H9 (cell line): Measurements from ENCODE around the gene IST1. TPM values are rescaled to one million over a fixed set of nuclear protein-coding genes. Genes with fewer than 3 reads are reported as not detected.

Source experiments
- DNase-seq: peaks from one replicate; pipeline ENCODE4 v3.0.0-alpha.2; 2017
- H2AFZ ChIP-seq: one replicate; pipeline ENCODE4 v1.6.1; 2013; ENCODE audit warnings: mild to moderate bottlenecking, low read length, control low read depth, moderate library complexity
- H2AK5ac ChIP-seq: 2 replicates; pipeline ENCODE4 v1.6.1; 2013; ENCODE audit warnings: low read length, control low read depth, mixed read lengths; ENCODE audit not compliant: insufficient read length
- H2BK120ac ChIP-seq: one replicate; pipeline ENCODE4 v1.6.1; 2013; ENCODE audit warnings: low read depth, mild to moderate bottlenecking, low read length, control low read depth, inconsistent platforms; ENCODE audit not compliant: poor library complexity, severe bottlenecking
- H2BK12ac ChIP-seq: 2 replicates; pipeline ENCODE4 v1.6.1; 2013; ENCODE audit warnings: low read length, control low read depth, mixed read lengths, low read depth; ENCODE audit not compliant: insufficient read length
- H2BK15ac ChIP-seq: 2 replicates; pipeline ENCODE4 v1.6.1; 2013; ENCODE audit warnings: low read depth, low read length, control low read depth
- H2BK20ac ChIP-seq: one replicate; pipeline ENCODE4 v1.6.1; 2013; ENCODE audit warnings: low read depth, mild to moderate bottlenecking, low read length, control low read depth, inconsistent platforms; ENCODE audit not compliant: poor library complexity, severe bottlenecking
- H2BK5ac ChIP-seq: 2 replicates; pipeline ENCODE4 v1.6.1; 2013; ENCODE audit warnings: low read length, control low read depth, mixed read lengths; ENCODE audit not compliant: insufficient read length
- H3K14ac ChIP-seq: 2 replicates; pipeline ENCODE4 v1.6.1; 2013; ENCODE audit warnings: low read length, control low read depth; ENCODE audit not compliant: insufficient read depth
- H3K18ac ChIP-seq: 2 replicates; pipeline ENCODE4 v1.6.1; 2013; ENCODE audit warnings: low read depth, mild to moderate bottlenecking, mixed read lengths, low read length, control low read depth; ENCODE audit not compliant: insufficient read length
- H3K23ac ChIP-seq: 2 replicates; pipeline ENCODE4 v1.6.1; 2013; ENCODE audit warnings: low read length, control low read depth, mixed read lengths, low read depth; ENCODE audit not compliant: insufficient read length
- H3K23me2 ChIP-seq: 2 replicates; pipeline ENCODE4 v1.6.1; 2013; ENCODE audit warnings: low read depth, mild to moderate bottlenecking, mixed read lengths, low read length, control low read depth; ENCODE audit not compliant: insufficient read length, poor library complexity, severe bottlenecking
- H3K27ac ChIP-seq: 2 replicates; pipeline ENCODE4 v1.5.1; 2013; ENCODE audit warnings: low read length, control low read depth, mixed read lengths, low read depth; ENCODE audit not compliant: insufficient read length
- H3K27me3 ChIP-seq: 2 replicates; pipeline ENCODE4 v1.6.1; 2013; ENCODE audit warnings: low read length, control low read depth, inconsistent platforms; ENCODE audit not compliant: insufficient read depth
- H3K4ac ChIP-seq: 2 replicates; pipeline ENCODE4 v1.6.1; 2013; ENCODE audit warnings: low read depth, mild to moderate bottlenecking, control low read depth, inconsistent platforms, low read length, moderate library complexity
- H3K4me1 ChIP-seq: 2 replicates; pipeline ENCODE4 v1.6.1; 2013; ENCODE audit warnings: low read length, control low read depth, inconsistent platforms; ENCODE audit not compliant: insufficient read depth
- H3K4me2 ChIP-seq: 2 replicates; pipeline ENCODE4 v1.6.1; 2013; ENCODE audit warnings: low read length, control low read depth, mixed read lengths; ENCODE audit not compliant: insufficient read length, insufficient read depth
- H3K56ac ChIP-seq: 2 replicates; pipeline ENCODE4 v1.6.1; 2013; ENCODE audit warnings: low read depth, mild to moderate bottlenecking, mixed read lengths, low read length, control low read depth; ENCODE audit not compliant: insufficient read length
- H3K79me1 ChIP-seq: 2 replicates; pipeline ENCODE4 v1.6.1; 2013; ENCODE audit warnings: low read depth, mild to moderate bottlenecking, moderate library complexity, low read length, control low read depth, inconsistent platforms; ENCODE audit not compliant: insufficient read depth, poor library complexity, severe bottlenecking
- H3K79me2 ChIP-seq: 2 replicates; pipeline ENCODE4 v1.6.1; 2013; ENCODE audit warnings: low read length, control low read depth, inconsistent platforms; ENCODE audit not compliant: insufficient read depth
- H3K9ac ChIP-seq: 2 replicates; pipeline ENCODE4 v1.6.1; 2013; ENCODE audit warnings: low read length, control low read depth, mixed read lengths; ENCODE audit not compliant: insufficient read length; ENCODE audit errors: extremely low read depth
- H3K9me3 ChIP-seq: one replicate; pipeline ENCODE4 v1.6.1; 2013; ENCODE audit warnings: low read depth, low read length, inconsistent platforms; ENCODE audit not compliant: control insufficient read depth
- H3T11ph ChIP-seq: one replicate; pipeline ENCODE4 v1.6.1; 2013; ENCODE audit warnings: mild to moderate bottlenecking, low read length, control low read depth, inconsistent platforms
- H4K20me1 ChIP-seq: one replicate; pipeline ENCODE4 v1.6.1; 2013; ENCODE audit not compliant: control insufficient read depth, insufficient read length, insufficient read depth
- H4K5ac ChIP-seq: 2 replicates; pipeline ENCODE4 v1.6.1; 2013; ENCODE audit warnings: low read depth, mild to moderate bottlenecking, mixed read lengths, low read length, control low read depth; ENCODE audit not compliant: insufficient read length
- H4K8ac ChIP-seq: replicated peaks from 2 replicates; pipeline ENCODE4 v1.6.1; 2013; ENCODE audit warnings: low read length, control low read depth, mixed read lengths, low read depth; ENCODE audit not compliant: insufficient read length
- H4K91ac ChIP-seq: 2 replicates; pipeline ENCODE4 v1.6.1; 2013; ENCODE audit warnings: low read depth, mild to moderate bottlenecking, moderate library complexity, mixed read lengths, low read length, control low read depth; ENCODE audit not compliant: insufficient read length
- H3K27ac Mint-ChIP-seq, 3 experiments: 2 replicates in 2 of 3; 3 replicates in 1 of 3; pipeline ENCODE4 v1.8.0; 2020 to 2021; ENCODE audit warnings: mixed read lengths in 3 of 3, mild to moderate bottlenecking in 1 of 3, moderate library complexity in 1 of 3
- H3K27me3 Mint-ChIP-seq: 2 replicates; pipeline ENCODE4 v1.8.0; 2021; ENCODE audit warnings: low read depth, mild to moderate bottlenecking, moderate library complexity, mixed read lengths
- H3K36me3 Mint-ChIP-seq, 3 experiments: 2 replicates in 2 of 3; 3 replicates in 1 of 3; pipeline ENCODE4 v1.8.0; 2020 to 2021; ENCODE audit warnings: low read depth in 3 of 3, mixed read lengths in 3 of 3; ENCODE audit not compliant: insufficient read depth in 1 of 3
- H3K4me1 Mint-ChIP-seq, 2 experiments: 2 replicates each; pipeline ENCODE4 v1.8.0; 2020; ENCODE audit warnings: mixed read lengths in 2 of 2
- H3K4me3 Mint-ChIP-seq, 2 experiments: 2 replicates in 1 of 2; 3 replicates in 1 of 2; pipeline ENCODE4 v1.8.0; 2020 to 2021; ENCODE audit warnings: mild to moderate bottlenecking in 2 of 2, mixed read lengths in 2 of 2, moderate library complexity in 1 of 2
- H3K9me3 Mint-ChIP-seq, 2 experiments: 2 replicates in 1 of 2; 3 replicates in 1 of 2; pipeline ENCODE4 v1.8.0; 2020; ENCODE audit warnings: mild to moderate bottlenecking in 2 of 2, mixed read lengths in 2 of 2, moderate library complexity in 1 of 2
- CTCF ChIP-seq: fragments of 200-600 bp; sonication (generic); conservative IDR thresholded peaks from 3 replicates; pipeline ENCODE4 v1.8.0; 2021; ENCODE audit warnings: antibody characterized with exemption, mild to moderate bottlenecking
- WGBS: extraction: QIAGEN DNeasy Blood & Tissue Kit; methylation state at CpG from one replicate; pipeline ENCODE4 v1.1.7; 2013; ENCODE audit warnings: missing lambda C conversion rate, low lambda C conversion rate, mixed read lengths; ENCODE audit not compliant: insufficient read length; ENCODE audit errors: extremely low coverage; 5-methylcytosine and 5-hydroxymethylcytosine counted together
- total RNA-seq: library from RNA; stranded (reverse); gene quantifications from 2 replicates; pipeline ENCODE4 v1.2.1, GENCODE V29; 2021

IST1 gene
- total RNA-seq, 1 experiment from 2014 or later, result 263 TPM

GRCh38 chr16:71869089-71869488, 26.2 kb upstream of the IST1 start:
- Histone ChIP-seq H2BK12ac (no peak overlapping the region), H3K23me2 (no peaks in the 10 kb centered on the region), H3K4me2 (no peak overlapping the region), H3T11ph (no peak overlapping the region), H3K27ac (no peak overlapping the region), H4K91ac (no peak overlapping the region), H4K5ac (no peak overlapping the region), H3K79me1 (no peaks in the 10 kb centered on the region), H2AFZ (no peak overlapping the region), H3K79me2 (no peaks in the 10 kb centered on the region), H2BK15ac (no peak overlapping the region), H4K8ac (no peak overlapping the region), H2BK120ac (no peak overlapping the region), H4K20me1 (no peaks in the 10 kb centered on the region), H3K56ac (no peak overlapping the region), H2BK20ac (no peak overlapping the region), H2BK5ac (no peak overlapping the region), H3K9me3 (no peaks in the 10 kb centered on the region), H3K23ac (no peak overlapping the region), H3K9ac (no peak overlapping the region), H3K18ac (no peak overlapping the region), H3K4ac (no peak overlapping the region), H2AK5ac (no peak overlapping the region), H3K14ac (no peak overlapping the region), H3K4me1 (no peaks in the 10 kb centered on the region), H3K27me3 (no peaks in the 10 kb centered on the region)
- no peaks in the 10 kb centered on the region for H3K27me3 Mint-ChIP-seq
- H3K4me3 Mint-ChIP-seq, result no peak overlapping the region
- no peak for TF ChIP-seq CTCF
- no peaks in the 10 kb centered on the region for H3K9me3 Mint-ChIP-seq
- no peak for DNase-seq
- peaks cover 5 to 8% of the 10 kb centered on the region in 2 experiments; a peak in 3 of 4 replicates for H3K4me1 Mint-ChIP-seq
- no peak overlapping the region for H3K27ac Mint-ChIP-seq
- H3K36me3 Mint-ChIP-seq, result peaks cover 6 to 43% (median 33%) of the 10 kb centered on the region in 3 experiments
- WGBS, result no CpG with 5 or more reads among the region's 1 CpG
